ENCODE measurements around the gene IFT122.

GRCh38 chr3:129558772-129559564 lies 118.9 kb downstream of the IFT122 start:
- no peak for TF ChIP-seq CTCF (IDR thresholded peaks at IDR 0.05)
- TF ChIP-seq POLR2A (IDR thresholded peaks at IDR 0.05) = no peak
- no peak for TF ChIP-seq EP300 (IDR thresholded peaks at IDR 0.05)
